Activated effector memory CD4-positive, alpha-beta T cell treated with Interleukin-2 at 50 U/mL for 16 hours (primary cell): Measurements from ENCODE around the gene ITGB8.

ENCODE experiments used
- DNase-seq: peaks from one replicate; pipeline ENCODE4 v3.0.0-alpha.2; 2020

The ITGB8 gene

DNA sequence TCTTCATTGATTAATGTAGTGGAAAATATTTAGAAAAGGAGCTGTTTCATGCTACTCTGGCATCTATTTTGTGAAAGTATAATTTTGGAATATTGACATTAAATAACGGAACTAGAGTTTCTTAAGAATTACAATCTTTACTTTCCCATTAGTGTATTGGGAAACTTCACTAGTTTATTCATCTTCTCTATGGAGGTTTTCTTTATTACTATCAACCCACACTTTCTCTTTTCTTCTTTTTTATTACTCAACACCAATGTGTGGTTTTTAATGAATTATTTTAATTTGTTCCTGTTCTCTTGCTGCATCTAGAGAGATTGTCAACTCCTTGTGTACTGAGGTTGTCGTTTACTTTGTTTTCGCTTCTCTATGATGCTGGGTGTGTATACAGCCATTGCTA is 20.4 kb upstream of the ITGB8 start:
- DNase-seq = no peak

DNA sequence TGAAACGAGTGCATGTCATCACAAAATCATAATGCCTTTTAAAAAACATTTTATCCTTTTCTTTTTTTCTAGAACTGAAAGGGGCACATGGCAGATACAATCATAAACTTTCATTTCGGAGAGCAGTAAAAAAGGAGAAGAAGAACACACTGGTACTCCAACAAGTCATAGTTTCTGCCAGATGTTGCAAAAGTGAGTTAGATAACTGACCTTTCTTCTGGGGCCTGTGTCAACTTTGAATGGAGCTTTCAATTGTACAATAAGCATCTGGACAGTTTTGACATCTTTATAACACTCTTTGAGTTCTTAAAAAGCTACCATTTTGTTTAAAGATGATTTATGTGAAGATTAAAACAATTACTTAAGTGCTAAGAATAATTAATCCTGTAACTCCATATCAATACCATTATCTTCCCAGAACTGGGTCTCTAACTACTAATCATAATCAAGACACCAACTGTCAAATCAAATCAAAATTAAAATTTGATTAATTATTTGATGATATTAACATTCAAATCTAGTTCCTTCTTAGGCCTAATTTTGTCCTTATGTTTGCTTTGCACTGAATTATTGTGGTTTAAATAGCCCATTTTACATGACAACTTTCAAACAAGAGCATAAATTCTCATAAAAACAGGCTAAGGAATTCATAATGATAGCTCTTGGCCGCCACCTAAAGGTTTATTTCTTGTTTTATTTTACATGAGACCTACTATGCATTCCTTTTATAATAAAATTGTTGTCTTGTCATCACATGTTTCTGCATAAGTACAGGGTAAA is 19.5 kb upstream of the ITGB8 start:
- no peak for DNase-seq

DNA sequence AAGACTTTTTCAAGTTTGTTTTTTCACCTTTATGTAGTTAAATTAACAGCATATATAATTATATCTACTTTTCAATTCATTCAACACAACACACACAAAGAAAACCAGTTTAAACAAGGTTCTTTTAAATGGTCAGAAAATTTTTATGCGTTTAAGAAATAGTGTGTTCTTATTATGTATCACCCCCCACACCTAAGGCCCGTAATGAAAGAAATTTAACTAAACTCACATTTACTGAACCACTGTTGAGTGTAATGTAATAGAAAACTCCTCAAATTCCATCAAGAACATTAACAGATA is 19.0 kb upstream of the ITGB8 start:
- no peak for DNase-seq

DNA sequence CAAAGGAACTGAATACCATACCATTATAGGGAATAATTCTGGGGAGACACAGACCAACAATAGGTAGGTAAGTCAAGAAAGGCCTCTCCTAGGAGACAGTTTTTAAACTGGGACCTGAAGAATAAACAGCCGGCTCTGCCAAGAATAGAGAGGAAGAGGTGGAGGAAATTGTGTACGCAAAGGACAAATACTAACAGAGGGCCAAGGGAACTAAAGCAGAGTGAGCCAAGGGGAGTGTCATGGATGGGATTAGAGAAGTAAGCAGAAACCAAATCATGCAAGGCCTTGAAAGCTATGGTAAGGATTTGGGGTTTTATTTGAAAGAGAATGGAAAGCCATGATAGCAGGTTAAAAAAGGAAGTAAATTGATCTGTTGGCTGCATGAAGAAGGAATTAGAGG is 18.1 kb upstream of the ITGB8 start:
- no peak for DNase-seq

DNA sequence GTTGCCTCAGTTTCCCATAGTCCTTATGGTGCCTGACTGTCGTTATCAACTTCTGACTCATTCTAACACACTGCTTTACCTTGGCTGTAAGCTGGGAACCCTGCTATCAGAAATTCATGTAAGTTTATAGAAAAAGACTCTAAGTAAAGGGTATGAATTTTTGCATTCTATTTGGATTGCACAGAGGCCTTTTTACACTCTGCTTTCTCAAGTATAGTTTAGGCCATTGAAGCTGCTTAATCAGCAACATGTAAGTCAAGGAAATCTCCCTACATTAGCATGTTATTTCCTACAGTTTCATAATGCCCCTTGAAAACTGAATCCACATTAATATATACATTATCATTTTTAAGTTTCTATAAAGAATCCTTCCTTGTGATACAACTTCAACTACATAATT is 17.1 kb upstream of the ITGB8 start:
- DNase-seq = no peak

DNA sequence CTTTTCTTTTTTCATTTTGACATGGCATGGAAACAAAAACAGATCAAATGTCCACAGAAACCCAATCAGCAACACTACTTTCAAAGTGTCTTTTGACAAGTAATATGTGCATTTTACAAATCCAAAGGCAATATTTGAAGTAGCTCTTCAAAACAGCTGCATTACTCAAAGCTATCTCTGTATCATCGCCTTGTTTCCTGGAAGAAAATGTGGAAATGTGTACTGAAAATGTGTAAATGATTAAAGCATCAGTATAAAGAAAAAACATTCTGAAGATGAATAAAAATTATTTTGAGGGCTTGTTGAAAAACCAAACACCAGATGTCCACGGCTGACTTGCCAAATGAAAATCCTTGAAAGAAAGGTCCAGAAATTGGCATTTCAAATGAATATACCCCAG is 16.5 kb upstream of the ITGB8 start:
- no peak for DNase-seq

DNA sequence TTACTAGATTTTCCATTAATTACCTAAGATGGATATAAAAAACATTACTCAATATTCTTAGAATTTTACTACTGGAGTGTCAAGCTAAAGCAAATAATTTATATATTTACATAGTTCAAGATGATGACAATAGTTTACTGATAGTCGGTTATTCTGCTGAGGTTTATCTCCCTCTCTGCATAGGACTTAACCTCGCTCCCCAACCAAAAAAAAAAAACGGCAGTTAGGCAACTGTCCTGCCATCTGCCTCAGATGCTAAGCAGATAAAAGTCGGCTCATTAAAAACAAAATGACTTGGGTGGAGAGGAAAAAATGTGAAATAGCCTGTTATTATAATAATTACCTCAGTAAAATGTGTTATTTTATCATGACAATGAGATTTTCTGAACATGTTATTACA is 14.0 kb upstream of the ITGB8 start:
- no peak for DNase-seq

DNA sequence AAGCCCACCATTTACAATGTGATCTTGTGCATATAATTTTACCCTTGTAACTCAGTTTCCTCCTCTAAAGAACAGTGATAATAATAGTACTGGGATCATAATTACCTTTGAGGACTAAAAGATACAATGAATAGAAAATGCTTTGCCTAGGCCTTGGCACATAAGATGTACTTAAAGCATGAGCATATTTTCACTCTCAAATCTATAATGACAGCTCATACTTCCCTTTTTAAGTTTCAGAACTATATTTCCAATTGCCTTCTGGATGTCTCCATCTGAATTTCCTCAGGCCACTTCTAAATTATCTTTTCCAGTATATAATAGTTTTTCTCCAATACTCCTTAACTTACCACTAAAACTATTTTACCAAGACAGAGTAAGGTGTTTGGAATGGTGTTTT is 13.3 kb upstream of the ITGB8 start:
- no peak for DNase-seq

DNA sequence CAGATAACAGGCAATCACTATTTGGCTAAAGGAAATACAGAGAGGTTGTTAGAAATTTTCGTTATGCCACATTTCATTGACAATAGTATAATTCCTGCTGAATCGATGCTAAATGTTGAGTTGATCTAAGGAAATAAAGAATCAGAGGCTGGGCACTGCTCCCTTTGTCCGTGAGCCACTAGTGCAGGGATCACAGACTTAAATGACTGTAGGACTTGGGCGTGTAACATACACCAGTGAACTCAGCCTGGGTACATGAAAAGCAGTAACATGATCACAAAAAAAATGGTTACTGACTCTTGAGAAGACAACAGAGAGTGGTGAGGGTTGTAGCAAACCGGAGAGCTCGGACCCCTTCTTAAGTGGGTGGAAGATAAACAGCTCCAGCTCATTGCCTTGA is 11.8 kb upstream of the ITGB8 start:
- no peak for DNase-seq

DNA sequence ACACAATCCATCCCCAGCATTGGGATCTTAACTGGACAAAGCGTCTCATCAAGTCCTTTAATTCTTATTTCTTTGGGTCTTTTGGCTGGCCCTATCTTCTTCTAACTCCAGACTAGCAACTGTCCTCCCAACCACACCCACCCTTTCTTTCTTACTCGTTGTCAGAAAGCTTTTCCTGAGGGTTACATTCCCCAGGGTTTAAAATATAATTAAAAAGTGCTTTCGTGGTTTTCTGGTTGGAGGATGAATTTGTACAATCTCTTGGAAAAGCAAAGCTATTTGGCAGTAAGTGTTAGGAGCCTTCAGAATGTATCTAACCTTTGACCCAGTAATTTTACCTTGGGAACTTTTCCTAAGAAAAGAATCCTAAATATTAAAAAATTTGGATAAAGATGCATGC is 10.4 kb upstream of the ITGB8 start:
- no peak for DNase-seq

DNA sequence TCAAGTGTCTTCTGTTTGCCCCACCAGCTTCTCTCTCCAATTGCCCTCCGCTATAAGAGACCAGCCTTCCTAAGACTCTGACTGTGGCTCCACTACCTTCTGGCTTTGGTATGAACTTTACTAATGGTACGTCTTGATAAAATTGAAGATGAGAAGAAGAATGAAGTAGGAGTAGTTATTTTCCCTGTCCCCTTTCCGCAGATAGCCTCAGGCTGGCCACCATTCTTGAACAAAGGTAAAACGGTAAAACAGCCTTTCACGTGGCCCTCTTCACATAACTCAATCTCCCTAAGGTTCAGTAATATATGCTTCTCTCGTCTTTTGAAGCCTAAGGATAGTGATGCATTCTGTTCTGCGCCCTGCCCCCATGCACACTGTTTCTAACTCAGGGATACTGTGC is 9.9 kb upstream of the ITGB8 start:
- DNase-seq = no peak

DNA sequence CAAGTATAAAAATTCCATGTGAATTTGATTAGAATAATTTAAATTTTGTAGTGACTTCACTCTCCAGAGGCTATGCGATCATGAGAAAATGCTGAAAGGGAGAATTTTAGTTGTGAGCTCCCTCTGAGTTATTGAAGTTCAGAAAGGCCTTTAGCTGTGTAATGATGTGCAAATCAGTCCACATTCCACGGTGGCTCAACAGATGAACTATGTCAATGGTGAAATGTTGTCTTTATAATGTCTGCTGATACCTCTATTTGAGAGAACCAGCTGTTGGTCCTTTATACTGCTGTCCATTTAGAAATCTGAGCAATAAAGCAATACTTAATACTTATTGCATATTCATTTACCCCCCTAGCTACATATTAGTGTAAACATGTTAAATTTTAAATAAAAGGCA is 7.1 kb upstream of the ITGB8 start:
- no peak for DNase-seq

DNA sequence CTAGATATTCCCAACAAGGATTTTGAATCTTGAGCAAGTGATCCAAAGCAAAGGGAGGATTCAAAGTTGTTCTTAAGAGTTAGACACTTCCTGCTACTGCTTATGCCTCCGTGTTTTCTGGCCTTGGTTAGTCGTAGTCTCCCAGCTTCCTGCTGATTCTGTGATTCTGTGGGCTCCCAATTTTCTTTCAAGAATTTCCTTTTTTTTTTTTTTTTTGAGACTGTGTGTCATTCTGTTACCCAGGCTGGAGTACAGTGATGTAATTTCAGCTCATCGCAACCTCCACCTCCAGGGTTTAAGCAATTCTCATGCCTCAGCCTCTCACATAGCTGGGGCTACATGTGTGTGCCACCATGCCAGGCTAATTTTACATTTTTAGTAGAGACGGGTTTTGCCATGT is 4.4 kb upstream of the ITGB8 start:
- DNase-seq = no peak

DNA sequence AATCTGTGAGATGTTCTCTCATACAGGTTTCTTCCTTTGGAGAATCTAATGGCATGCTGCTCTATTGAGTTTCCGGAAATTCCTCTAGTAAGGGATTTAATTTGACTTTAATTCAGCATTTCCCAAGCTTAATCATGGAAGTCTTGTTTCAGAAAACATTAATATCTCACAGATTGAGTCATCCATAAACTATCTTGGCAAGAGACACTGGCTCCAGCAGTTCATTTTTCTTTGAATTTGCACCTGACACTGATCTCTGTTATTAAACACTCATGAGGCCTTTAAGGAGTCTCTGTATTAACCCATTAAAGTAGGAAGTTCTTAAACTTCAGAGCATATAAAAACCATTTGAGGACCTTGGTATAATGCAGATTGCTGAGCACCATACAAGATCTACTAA is 3.6 kb upstream of the ITGB8 start:
- DNase-seq = no peak

DNA sequence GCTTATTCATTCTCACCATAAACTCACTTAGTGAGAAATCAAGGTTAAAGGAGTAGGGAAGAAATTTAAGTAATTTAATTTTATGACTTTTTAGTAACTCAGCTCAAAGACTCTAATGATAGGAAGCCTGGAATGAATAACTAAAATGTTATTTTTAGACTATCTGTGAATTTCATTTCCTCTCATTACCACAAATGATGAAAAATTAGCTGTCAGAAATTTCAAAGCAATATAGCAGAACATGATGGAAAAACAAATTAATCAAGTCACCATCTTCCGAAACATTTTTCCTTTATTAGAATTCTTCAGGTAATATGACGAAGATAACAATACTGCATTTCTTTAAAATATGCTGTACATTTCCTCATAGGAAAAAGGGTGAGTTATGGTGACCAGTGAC is 2.7 kb upstream of the ITGB8 start:
- DNase-seq = no peak

DNA sequence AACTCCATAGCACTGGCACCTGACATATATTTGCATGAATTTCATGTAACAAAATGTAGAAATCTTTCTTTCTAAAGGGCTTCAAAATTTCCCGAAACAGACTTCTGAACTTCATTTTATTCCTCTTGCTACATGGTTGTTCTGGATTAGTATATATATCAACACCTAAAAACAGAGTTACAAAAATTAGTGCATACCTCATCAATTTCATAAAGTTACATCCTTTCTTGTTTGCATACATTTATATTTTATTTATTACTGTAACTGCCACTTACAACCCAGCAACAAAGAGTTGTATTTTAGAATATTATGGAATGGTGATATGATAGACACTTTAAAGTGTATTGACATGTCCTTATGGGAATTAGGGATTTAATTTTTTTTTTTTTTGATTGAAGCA is 2.0 kb upstream of the ITGB8 start:
- DNase-seq = no peak

DNA sequence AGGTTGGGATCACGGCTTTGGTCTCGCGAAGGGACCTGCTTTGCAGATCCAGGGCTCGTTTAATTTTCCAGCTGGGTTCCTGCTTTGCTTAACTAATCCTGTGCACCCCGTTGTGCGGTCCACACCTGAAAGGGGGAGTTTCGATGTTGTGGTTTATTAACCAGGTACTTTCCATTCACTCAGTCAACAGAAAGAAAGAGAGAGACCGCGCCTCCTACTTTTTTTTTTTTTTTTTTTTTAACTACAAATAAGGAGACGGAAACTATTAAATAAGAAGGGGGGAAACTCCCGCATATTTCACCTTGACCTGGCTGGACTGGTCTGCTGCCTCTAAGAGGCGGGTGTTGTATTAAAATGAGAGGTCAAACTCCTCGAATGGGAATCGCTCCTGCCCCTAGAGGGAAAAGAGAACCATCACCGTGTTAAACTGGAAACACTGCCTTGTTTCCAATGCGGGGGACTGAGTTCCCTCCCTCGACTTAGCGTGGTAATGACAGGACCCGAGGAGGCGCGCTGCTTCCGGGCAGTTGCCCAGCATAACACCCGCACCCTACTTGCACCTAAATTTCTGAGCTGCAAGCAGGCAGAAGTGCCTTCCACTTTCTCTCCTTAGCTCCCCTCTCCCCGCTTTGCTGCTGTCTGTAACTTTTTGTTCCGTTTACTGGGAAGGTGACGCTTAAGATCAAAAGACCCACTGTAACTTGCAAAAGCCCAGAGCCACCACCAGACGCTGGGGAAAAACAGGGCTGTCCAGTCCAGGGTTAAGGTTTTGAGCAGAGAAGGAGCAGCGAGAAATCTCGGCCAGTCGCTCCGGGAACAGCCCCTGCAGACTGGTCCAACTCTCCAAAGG is 1.1 kb upstream of the ITGB8 start:
- DNase-seq = no peak

DNA sequence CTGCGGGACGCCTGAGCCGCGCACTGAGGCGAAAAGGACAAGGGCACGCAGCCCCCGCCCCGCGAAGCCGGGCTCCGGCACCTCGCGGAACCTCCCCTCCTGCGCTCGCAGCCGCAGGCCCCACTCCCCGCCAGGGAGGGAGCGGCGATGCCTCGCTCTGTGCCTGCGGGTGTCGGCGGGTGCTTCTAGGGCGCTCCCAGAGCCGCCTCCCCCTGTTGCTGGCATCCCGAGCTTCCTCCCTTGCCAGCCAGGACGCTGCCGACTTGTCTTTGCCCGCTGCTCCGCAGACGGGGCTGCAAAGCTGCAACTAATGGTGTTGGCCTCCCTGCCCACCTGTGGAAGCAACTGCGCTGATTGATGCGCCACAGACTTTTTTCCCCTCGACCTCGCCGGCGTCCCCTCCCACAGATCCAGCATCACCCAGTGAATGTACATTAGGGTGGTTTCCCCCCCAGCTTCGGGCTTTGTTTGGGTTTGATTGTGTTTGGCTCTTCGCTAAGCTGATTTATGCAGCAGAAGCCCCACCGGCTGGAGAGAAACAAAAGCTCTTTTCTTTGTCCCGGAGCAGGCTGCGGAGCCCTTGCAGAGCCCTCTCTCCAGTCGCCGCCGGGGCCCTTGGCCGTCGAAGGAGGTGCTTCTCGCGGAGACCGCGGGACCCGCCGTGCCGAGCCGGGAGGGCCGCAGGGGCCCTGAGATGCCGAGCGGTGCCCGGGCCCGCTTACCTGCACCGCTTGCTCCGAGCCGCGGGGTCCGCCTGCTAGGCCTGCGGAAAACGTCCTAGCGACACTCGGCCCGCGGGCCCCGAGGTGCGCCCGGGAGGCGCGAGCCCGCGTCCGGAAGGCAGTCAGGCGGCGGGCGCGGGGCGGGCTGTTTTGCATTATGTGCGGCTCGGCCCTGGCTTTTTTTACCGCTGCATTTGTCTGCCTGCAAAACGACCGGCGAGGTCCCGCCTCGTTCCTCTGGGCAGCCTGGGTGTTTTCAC is 519 bp downstream of the ITGB8 start:
- DNase-seq = no peak

DNA sequence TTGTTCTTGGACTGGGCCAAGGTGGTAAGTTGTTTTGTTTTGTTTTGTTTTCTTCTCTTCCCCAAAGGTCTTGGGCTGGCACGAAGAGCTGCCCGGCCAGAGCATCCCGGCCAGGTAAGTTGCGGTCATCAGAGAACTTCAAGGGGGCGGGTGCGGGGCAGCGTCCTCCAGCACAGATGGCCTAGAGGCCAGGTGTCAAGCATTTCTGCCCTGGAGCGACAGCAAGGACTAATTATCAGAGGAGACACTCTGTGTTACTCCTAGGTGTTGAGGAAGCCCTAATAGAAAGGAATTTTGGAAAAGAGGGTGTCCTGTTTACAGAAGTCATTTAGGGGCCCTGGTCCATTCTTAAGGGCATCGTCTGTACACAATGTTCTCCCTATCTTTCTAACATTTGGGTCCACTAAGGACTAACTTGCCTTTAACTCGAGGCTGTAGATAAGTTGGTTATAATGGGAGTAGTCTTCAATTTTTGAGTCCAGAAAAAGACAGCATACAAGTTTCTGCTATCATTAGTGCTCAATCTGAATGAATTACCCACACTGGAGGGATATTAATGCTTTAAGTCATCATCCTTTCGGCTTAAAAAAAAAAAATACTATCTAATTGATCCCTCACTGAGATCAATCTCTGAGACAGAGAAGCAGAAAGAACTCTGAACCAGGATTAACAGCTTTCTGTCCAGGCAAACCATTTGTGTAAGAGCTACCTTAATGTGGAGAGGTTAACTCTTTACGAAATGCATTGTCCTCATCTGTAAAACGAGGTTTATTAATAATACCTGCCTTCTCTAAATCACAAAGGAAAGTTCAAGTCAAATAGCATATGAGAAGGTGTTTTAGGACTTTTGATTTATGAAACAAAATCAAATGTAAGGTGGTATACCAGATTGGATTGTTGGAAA is 1.5 kb downstream of the ITGB8 start:
- no peak for DNase-seq

DNA sequence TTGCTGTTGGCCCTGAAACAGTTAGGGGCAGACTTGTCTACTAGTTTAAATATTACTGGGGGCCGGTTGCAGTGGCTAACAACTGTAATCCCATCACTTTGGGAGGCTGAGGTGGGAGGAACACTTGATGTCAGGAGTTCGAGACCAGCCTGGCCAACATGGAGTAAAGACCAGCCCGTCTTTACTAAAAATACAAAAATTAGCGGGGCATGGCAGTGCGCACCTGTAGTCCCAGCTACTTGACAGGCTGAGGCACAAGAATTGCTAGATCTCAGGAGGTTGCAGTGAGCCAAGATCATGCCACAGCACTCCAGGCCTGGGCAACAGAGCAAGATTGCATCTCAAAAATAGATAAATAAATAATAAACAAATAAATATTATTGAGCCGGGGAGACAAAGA is 7.6 kb downstream of the ITGB8 start:
- DNase-seq = no peak

DNA sequence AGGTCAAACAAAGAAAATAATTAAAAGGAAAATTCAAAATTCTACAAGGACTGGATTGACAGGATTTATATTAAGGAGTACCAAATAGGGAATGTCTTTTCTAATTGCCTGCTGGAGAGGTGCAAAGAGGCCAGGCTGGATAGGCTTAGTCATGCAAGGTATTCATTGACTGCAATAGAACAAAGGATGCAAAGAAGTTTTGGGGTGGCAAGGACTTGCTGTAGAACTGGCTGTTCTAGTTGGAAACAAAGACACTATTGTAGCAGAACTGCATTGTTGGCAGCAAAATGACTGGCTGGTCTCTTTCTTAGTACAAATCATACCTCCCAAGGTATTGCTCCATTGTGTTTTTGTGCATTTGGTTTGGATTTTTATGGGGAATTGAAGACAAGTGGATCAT is 10.1 kb downstream of the ITGB8 start:
- DNase-seq = no peak

DNA sequence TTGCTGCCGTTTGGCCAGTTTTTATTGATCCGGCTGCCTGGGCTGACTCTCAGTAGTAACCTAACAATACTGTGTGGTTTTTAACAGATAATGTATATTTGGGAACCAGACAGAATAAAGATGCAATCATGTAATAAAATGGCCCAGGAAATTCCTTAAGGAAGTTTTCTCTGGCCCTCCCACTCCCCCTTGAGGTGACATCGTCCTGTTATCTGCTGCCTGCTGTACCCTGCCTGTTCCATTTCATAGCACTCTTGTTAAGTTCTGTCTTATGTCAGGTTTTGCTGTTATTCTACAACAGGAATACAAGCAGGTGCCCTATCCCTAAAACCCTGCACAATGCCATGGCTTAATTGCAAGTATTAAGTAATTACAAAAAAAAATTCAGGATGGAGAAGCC is 12.5 kb downstream of the ITGB8 start:
- no peak for DNase-seq

DNA sequence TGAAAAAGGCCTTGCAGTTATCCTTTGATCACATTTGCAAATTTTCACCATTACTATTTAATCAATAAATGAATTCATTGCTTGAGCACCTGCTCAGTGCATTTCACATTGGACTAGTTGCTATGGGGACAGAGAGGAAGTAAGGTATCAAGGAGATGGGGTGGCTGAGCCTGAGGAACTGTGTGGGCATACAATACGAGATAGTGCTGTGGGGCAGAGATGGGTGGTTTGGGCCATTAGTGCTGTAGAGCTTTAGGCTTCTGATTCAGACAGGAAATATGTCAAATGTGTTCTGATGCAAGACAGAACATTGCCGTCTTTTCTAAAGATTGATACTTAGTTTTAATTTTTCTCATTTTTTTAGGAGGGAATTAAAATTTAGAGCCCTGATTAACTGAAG is 13.2 kb downstream of the ITGB8 start:
- DNase-seq = no peak
